Measurements from ENCODE around the gene KCTD14.

KCTD14 gene

GRCh38 chr11:77967121-77967520, 56.0 kb downstream of the KCTD14 start:
- no peak for TF ChIP-seq CTCF (IDR thresholded peaks at IDR 0.05; ENCODE audit: borderline replicate concordance, control extremely low read depth, extremely low read depth, insufficient read depth, missing control alignments)
- in situ Hi-C loops (cut with MboI; ENCODE audit: low sequenced_read_pairs, unreplicated experiment): no loop called here
- DNase-seq (ENCODE audit: low spot score): no peak

- in situ Hi-C loops (cut with MboI; ENCODE audit: low sequenced_read_pairs, unreplicated experiment): no loop called here
- no peak for TF ChIP-seq CTCF (IDR thresholded peaks at IDR 0.05; ENCODE audit: borderline replicate concordance, control extremely low read depth, extremely low read depth, insufficient read depth, missing control alignments)
Observed at GRCh38 chr11:77966338-77966737, 56.7 kb downstream of the KCTD14 start.

More at GRCh38 chr11:77966338-77966737, 56.7 kb downstream of the KCTD14 start:
- DNase-seq (ENCODE audit: low spot score): no peak
